Endothelial cell of umbilical vein (primary cell): ENCODE results near the gene PTGER2. TPM values are rescaled to one million over a fixed set of nuclear protein-coding genes. Genes with fewer than 3 reads are reported as not detected.

Source experiments
- BruUV-seq: library from RNA; stranded (reverse); fragments of 400-500 nt; replicated peaks from 2 replicates; lab custom pipeline; 2021; lab: Mats Ljungman, UMichigan
- CTCF ChIA-PET: fragments of 300-600, 350-600 bp; sonication (Branson Sonifier 250); formaldehyde crosslinking; loops from one replicate; lab custom pipeline; 2021; ENCODE audit warnings: antibody characterized with exemption, inconsistent platforms; lab: Charles Lee
- POLR2A ChIA-PET: fragments of 300-600, 350-600 bp; sonication (Branson Sonifier 250); formaldehyde crosslinking; loops from one replicate; lab custom pipeline; 2021; ENCODE audit warnings: antibody characterized with exemption, inconsistent platforms; lab: Charles Lee
- DNase-seq: peaks from one replicate; pipeline ENCODE4 v3.0.0-alpha.2; 2011; ENCODE audit warnings: low read depth, low spot score
- FAIRE-seq: peaks from 2 replicates; lab custom pipeline; 2011; peaks lifted over from hg19 to GRCh38; lab: Jason Lieb, UNC
- H2AFZ ChIP-seq: 2 replicates; pipeline ENCODE4 v1.6.0; 2012; ENCODE audit warnings: low read depth, low read length, control low read depth, inconsistent platforms
- H3K27ac ChIP-seq: 2 replicates; pipeline ENCODE4 v1.5.1; 2011; ENCODE audit warnings: low read depth, mild to moderate bottlenecking, control low read depth, low read length, moderate library complexity; ENCODE audit not compliant: insufficient read depth
- H3K27me3 ChIP-seq, 2 experiments: 2 replicates each; pipeline versions ENCODE4 v1.6.0 to v1.6.1; 2011; ENCODE audit warnings: low read length in 2 of 2, mixed read lengths in 1 of 2; ENCODE audit not compliant: control insufficient read depth in 2 of 2, insufficient read depth in 2 of 2
- H3K36me3 ChIP-seq, 2 experiments: 2 replicates in 1 of 2; 3 replicates in 1 of 2; pipeline ENCODE4 v1.5.1; 2011; ENCODE audit warnings: low read length in 2 of 2, mild to moderate bottlenecking in 1 of 2, moderate library complexity in 1 of 2; ENCODE audit not compliant: control insufficient read depth in 2 of 2, insufficient read depth in 2 of 2; ENCODE audit errors: extremely low read depth in 1 of 2
- H3K4me1 ChIP-seq: 3 replicates; pipeline ENCODE4 v1.5.1; 2011; ENCODE audit warnings: mild to moderate bottlenecking, low read length; ENCODE audit not compliant: control insufficient read depth, insufficient read depth; ENCODE audit errors: extremely low read depth
- H3K4me2 ChIP-seq: 2 replicates; pipeline ENCODE4 v1.6.1; 2011; ENCODE audit warnings: low read length, control low read depth, mixed read lengths; ENCODE audit not compliant: insufficient read depth
- H3K4me3 ChIP-seq, 3 experiments: fragments of 200-600 bp in 1 of 3; sonication (generic), shearing (Covaris generic) in 1 of 3; replicated peaks in 1 of 3; 2 replicates each; pipeline ENCODE4 v1.5.1; 2011 to 2016; ENCODE audit warnings: control low read depth in 3 of 3, low read length in 3 of 3, mild to moderate bottlenecking in 2 of 3, inconsistent platforms in 1 of 3, low read depth in 1 of 3, moderate library complexity in 1 of 3; ENCODE audit not compliant: insufficient read depth in 1 of 3
- H3K79me2 ChIP-seq: 2 replicates; pipeline ENCODE4 v1.6.0; 2012; ENCODE audit warnings: low read length, inconsistent platforms; ENCODE audit not compliant: control insufficient read depth, insufficient read depth
- H3K9ac ChIP-seq: replicated peaks from 2 replicates; pipeline ENCODE3; 2011; ENCODE audit warnings: low read length, control low read depth; ENCODE audit not compliant: insufficient read depth; ENCODE audit errors: extremely low read depth
- H3K9me1 ChIP-seq: replicated peaks from 3 replicates; pipeline ENCODE4 v1.6.0; 2011; ENCODE audit warnings: mild to moderate bottlenecking, low read length; ENCODE audit not compliant: control insufficient read depth, insufficient read depth; ENCODE audit errors: extremely low read depth
- H3K9me3 ChIP-seq: replicated peaks from 2 replicates; pipeline ENCODE4 v1.5.1; 2012; ENCODE audit warnings: low read length, inconsistent platforms; ENCODE audit not compliant: control insufficient read depth, insufficient read depth
- H4K20me1 ChIP-seq: replicated peaks from 2 replicates; pipeline ENCODE3; 2011; ENCODE audit warnings: mild to moderate bottlenecking, low read length; ENCODE audit not compliant: control insufficient read depth, insufficient read depth; ENCODE audit errors: extremely low read depth
- EZH2 ChIP-seq: IDR thresholded peaks from 2 replicates; pipeline ENCODE4 v1.6.1; 2012; ENCODE audit warnings: borderline replicate concordance, low read depth, mild to moderate bottlenecking, moderate library complexity, low read length, inconsistent platforms; ENCODE audit not compliant: severe bottlenecking
- FOS ChIP-seq: IDR thresholded peaks from 2 replicates; pipeline ENCODE4 v1.6.1; 2011; ENCODE audit warnings: mild to moderate bottlenecking, low read length, moderate library complexity, borderline replicate concordance; ENCODE audit not compliant: insufficient read depth
- GATA2 ChIP-seq: IDR thresholded peaks from 2 replicates; pipeline ENCODE4 v1.7.0; 2011; ENCODE audit warnings: low read depth, mild to moderate bottlenecking, moderate library complexity, mixed read lengths, low read length; ENCODE audit not compliant: insufficient read length, insufficient read depth
- JUN ChIP-seq: IDR thresholded peaks from 2 replicates; pipeline ENCODE4 v1.6.1; 2011; ENCODE audit warnings: borderline replicate concordance, low read depth; ENCODE audit not compliant: insufficient read length, insufficient read depth
- MYC ChIP-seq: IDR thresholded peaks from one replicate; pipeline ENCODE4 v1.6.1; 2011; ENCODE audit warnings: mild to moderate bottlenecking, low read depth, low read length
- POLR2A ChIP-seq: IDR thresholded peaks from 2 replicates; pipeline ENCODE4 v1.6.1; 2012; ENCODE audit warnings: low read depth, mild to moderate bottlenecking, control low read depth, low read length
- POLR2AphosphoS5 ChIP-seq: IDR thresholded peaks from 2 replicates; pipeline ENCODE4 v1.6.1; 2012; ENCODE audit warnings: low read depth, mild to moderate bottlenecking, control low read depth, low read length, moderate library complexity; ENCODE audit not compliant: insufficient read depth
- dilution Hi-C: fragments of 300-500 bp; cut with MboI; formaldehyde crosslinking; loops from one replicate; pipeline ENCODE4 v1.15.0; 2019; ENCODE audit warnings: low sequenced_read_pairs; ENCODE audit not compliant: extremely low pct_ligation_motif_present
- intact Hi-C: fragments of 100-400 bp; cut with micrococcal nuclease; formaldehyde crosslinking; loops from one replicate; pipeline ENCODE4 v1.10.0; 2022
- polyA plus RNA-seq, 4 experiments: library from polyadenylated mRNA; depleted of rRNA in 3 of 4; stranded (reverse) in 3 of 4; unstranded in 1 of 4; fragments of >200 nt; gene quantifications; 2 replicates each; pipeline versions ENCODE4 v1.2.1 to v1.2.3, GENCODE V29; 2011 to 2012; ENCODE audit warnings: missing spikeins in 1 of 4
- total RNA-seq: library from RNA; stranded (reverse); gene quantifications from 2 replicates; pipeline ENCODE4 v1.2.3, GENCODE V29; 2021
- TF ChIP-seq, protein P1 (sequence below), 2 donors: IDR thresholded peaks; 1 replicate in 1 of 2; 2 replicates in 1 of 2; pipeline ENCODE4 v1.5.1; 2011; ENCODE audit warnings: low read length in 2 of 2, mild to moderate bottlenecking in 2 of 2, moderate library complexity in 2 of 2, control low read depth in 1 of 2, inconsistent platforms in 1 of 2, low read depth in 1 of 2; ENCODE audit not compliant: insufficient read depth in 1 of 2; ENCODE audit errors: extremely low read depth in 1 of 2
- TF ChIP-seq, protein P2 (sequence below): IDR thresholded peaks from 2 replicates; pipeline ENCODE4 v1.6.1; 2011; ENCODE audit not compliant: insufficient read depth, insufficient read length

PTGER2 gene
- total and polyA plus RNA-seq, 2 donors (not counting 3 experiments of a cell fraction or from before 2014, with no cell fraction given): not detected

DNA sequence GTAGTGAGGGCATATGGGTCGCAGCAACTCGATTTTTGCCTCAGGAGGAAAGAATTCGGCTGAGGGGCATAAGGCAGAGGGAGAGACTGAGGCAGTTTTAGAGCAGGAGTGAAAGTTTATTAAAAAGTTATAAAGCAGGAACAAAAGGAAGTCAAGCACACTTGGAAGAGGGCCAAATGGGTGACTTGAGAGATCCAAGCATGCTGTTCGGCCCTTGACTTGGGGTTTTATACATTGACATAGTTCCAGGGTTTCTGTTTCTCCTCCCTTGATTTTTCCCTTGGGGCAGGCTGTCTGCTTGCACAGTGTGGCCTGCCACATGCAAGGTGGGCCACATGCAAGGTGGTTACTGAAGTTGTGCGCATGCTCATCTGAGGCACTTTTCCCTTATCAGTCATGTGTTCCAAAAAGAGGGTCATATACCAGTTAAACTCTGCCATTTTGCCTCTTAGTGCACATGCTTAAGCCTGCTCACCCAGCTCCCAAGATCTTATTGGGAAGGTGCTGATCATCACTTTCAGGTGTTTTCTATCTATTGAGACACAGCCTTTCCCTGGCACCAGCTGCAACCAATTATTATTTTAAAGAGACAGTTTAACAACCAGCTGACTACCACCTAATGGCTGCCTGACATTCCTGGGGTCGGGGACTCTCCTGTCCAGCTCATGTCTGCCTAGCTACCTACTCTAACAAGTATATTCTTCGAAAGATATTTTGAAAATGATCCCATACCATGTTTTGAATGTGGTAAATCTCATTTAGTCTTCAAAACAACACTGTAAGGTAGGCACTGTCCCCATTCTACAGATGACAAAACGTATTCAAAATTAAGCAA, 19.9 kb downstream of the PTGER2 start:
- no peak overlapping the region for H3K27ac ChIP-seq
- ChIA-PET POLR2A (no interaction called here), CTCF (no interaction called here)
- dilution Hi-C loops (no loop called here), intact Hi-C loops (no loop called here)
- H3K9me3 ChIP-seq: no peaks in the 10 kb centered on the region
- H3K27me3 ChIP-seq: peaks cover 0 to 3% of the 10 kb centered on the region in 2 experiments
- TF ChIP-seq MYC: no peak
- H3K9ac ChIP-seq: no peak overlapping the region
- H3K4me1 ChIP-seq: peaks cover 4% of the 10 kb centered on the region
- DNase-seq: no peak
- H4K20me1 ChIP-seq: no peaks in the 10 kb centered on the region
- H3K4me2 ChIP-seq: no peak overlapping the region
- no peak for FAIRE-seq
- H3K79me2 ChIP-seq: no peaks in the 10 kb centered on the region
- no peaks in the 10 kb centered on the region for H3K36me3 ChIP-seq
- no peak overlapping the region for H3K4me3 ChIP-seq
- no peaks in the 10 kb centered on the region for H3K9me1 ChIP-seq
- H2AFZ ChIP-seq: no peak overlapping the region
- BruUV-seq: no TSS peak

DNA sequence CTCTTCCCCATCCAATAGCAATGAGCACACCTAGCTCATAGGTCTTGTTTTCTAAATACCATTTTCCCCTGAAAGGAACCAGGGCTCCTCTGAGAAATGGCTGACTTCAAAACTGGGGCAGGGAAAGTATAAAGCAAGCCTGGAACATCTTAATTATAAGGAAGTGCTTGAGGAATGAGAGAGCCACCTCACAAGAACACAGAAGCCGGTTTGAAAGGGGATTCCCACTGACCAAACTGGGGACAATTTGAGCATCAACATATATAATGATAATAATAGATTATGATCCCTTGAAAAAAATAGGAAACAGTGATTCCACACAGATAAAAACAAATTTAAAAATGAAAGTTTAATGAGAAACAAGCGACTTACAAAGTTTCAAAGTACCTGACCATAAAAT, 22.1 kb downstream of the PTGER2 start:
- Histone ChIP-seq H3K79me2 (no peaks in the 10 kb centered on the region), H3K27me3 (peaks cover 0 to 1% of the 10 kb centered on the region in 2 experiments), H3K4me1 (peaks cover 4% of the 10 kb centered on the region), H3K27ac (no peak overlapping the region), H3K4me3 (no peak overlapping the region), H3K9ac (no peak overlapping the region), H4K20me1 (no peaks in the 10 kb centered on the region), H2AFZ (no peak overlapping the region), H3K36me3 (no peaks in the 10 kb centered on the region), H3K9me3 (no peaks in the 10 kb centered on the region), H3K4me2 (no peak overlapping the region), H3K9me1 (no peaks in the 10 kb centered on the region)
- FAIRE-seq (no peak), DNase-seq (no peak)
- ChIA-PET POLR2A (no interaction called here), CTCF (no interaction called here)
- TF ChIP-seq GATA2 (no peak), POLR2AphosphoS5 (no peak), JUN (no peak), EZH2 (no peak), MYC (no peak), POLR2A (no peak), FOS (no peak)
- TF ChIP-seq, protein P1, sequence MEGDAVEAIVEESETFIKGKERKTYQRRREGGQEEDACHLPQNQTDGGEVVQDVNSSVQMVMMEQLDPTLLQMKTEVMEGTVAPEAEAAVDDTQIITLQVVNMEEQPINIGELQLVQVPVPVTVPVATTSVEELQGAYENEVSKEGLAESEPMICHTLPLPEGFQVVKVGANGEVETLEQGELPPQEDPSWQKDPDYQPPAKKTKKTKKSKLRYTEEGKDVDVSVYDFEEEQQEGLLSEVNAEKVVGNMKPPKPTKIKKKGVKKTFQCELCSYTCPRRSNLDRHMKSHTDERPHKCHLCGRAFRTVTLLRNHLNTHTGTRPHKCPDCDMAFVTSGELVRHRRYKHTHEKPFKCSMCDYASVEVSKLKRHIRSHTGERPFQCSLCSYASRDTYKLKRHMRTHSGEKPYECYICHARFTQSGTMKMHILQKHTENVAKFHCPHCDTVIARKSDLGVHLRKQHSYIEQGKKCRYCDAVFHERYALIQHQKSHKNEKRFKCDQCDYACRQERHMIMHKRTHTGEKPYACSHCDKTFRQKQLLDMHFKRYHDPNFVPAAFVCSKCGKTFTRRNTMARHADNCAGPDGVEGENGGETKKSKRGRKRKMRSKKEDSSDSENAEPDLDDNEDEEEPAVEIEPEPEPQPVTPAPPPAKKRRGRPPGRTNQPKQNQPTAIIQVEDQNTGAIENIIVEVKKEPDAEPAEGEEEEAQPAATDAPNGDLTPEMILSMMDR (IDR thresholded peaks at IDR 0.05; ENCODE audit: extremely low read depth in 1 of 2, insufficient read depth in 1 of 2, low read depth in 1 of 2, low read length in 2 of 2): no peak
- TF ChIP-seq, protein P2, sequence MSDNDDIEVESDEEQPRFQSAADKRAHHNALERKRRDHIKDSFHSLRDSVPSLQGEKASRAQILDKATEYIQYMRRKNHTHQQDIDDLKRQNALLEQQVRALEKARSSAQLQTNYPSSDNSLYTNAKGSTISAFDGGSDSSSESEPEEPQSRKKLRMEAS: no peak
- intact Hi-C loops: no loop called here
- dilution Hi-C loops: no loop called here
- no TSS peak for BruUV-seq
